SH-SY5Y (cell line): ENCODE measurements around the gene WIPF1.

Experiments
- GATA2 ChIP-seq: IDR thresholded peaks from 2 replicates; pipeline ENCODE4 v1.6.1; 2011; ENCODE audit warnings: mild to moderate bottlenecking, low read depth, low read length
- GATA3 ChIP-seq: IDR thresholded peaks from 2 replicates; pipeline ENCODE4 v1.6.1; 2011; ENCODE audit warnings: low read depth, mild to moderate bottlenecking, low read length, moderate library complexity

The WIPF1 gene

GRCh38 chr2:174595116-174595809 lies 2.3 kb downstream of the WIPF1 start:
- TF ChIP-seq GATA2 (no peak), GATA3 (no peak)

GRCh38 chr2:174594456-174594855 lies 3.1 kb downstream of the WIPF1 start:
- TF ChIP-seq GATA2: no peak
- no peak for TF ChIP-seq GATA3

- TF ChIP-seq GATA2 (no peak), GATA3 (no peak)
Measured at GRCh38 chr2:174593574-174594203, 3.9 kb downstream of the WIPF1 start.

GRCh38 chr2:174593041-174593440 lies 4.6 kb downstream of the WIPF1 start:
- no peak for TF ChIP-seq GATA2
- TF ChIP-seq GATA3: no peak

DNA sequence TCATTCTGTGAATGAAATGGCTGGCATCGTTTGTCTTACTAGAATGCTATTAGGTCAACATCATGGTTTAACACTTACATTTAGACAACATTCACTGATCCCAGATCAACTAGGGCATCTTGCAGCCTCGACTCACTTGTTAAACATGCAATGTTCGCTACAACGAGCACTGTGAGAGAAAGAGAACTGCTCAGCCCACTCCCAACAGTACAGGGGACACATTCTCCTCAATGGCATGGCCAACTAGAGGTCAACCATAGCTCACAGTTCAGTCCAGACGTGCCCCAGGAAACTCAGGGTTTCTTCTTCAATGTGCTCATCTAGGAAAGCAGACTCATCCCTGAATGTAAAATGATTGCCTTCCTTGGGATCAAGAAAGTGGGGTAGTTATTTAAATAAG lies 5.9 kb downstream of the WIPF1 start:
- TF ChIP-seq GATA3: no peak
- TF ChIP-seq GATA2: no peak

DNA sequence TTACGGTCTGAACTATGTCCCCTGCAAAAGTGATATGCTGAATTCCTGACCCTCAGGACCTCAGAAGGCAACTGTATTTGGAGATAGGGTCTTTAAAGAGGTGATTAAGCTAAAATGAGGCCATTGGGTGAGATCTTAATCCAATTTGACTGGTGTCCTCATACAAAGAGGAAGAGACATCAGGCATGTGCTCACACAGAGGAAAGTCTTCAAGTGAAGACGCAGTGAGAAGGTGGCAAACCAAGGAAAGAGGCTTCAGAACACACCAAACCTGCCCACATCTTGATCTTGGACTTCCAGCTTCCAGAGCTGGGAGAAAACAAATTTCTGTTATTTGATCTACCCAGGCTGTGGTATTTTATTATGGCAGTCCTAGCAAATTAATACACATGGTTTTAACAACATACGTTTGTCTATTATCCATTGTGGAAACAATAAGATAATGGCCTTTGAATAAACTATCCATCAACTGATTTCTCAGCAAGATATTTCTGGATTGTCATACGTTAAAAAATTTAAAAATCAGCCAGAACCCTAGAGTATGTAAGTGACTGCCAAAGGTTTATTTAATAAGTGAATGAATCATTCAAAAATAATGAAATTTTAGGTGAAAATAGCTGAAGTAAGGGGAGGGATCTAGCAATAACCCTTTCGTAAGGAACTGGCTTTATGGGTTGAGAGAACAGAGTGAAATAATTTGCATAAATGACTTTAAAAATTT lies 6.5 kb downstream of the WIPF1 start:
- TF ChIP-seq GATA3 (no peak), GATA2 (no peak)

- TF ChIP-seq GATA3: no peak
- TF ChIP-seq GATA2: no peak
Measured at GRCh38 chr2:174590346-174590745, 7.3 kb downstream of the WIPF1 start.

DNA sequence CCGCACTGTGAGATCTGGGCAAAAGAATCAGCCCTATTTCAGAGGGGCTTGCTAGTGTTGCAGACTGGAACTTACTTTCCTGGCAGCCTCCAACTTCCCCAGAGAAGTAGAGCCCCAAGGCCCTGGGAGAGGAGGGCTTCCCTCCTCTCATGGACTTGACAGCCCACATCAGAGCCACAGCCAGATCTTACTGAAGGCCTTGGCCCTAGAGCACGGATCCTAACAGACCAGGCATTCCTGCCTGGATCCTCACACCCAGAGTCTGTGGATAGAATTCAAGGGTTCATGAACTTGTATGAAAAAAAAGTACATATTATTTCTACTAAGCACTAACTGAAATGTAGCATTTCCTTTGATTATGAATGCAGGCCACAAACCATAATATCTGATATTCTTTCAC lies 8.3 kb downstream of the WIPF1 start:
- TF ChIP-seq GATA3 (no peak), GATA2 (no peak)

DNA sequence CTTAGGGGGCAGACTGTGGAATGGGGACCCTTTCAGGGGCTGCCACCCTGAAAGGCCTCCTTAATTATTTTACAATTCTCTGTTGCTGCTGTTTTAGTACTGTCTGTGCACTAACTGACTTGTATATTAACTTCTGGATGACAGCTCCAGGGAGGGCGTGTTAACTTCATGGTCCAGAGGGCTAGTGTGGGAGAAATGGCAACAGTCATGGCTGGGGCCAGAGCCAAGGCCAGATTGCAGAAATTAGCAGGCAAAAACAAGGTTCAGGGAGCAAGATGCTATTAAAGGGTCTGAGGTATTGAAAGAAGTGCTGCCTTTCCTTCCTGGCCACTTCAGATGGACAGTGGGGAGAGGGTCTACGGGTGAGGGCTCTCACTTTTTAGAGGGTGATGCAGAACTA lies 9.1 kb downstream of the WIPF1 start:
- no peak for TF ChIP-seq GATA2
- TF ChIP-seq GATA3: no peak

DNA sequence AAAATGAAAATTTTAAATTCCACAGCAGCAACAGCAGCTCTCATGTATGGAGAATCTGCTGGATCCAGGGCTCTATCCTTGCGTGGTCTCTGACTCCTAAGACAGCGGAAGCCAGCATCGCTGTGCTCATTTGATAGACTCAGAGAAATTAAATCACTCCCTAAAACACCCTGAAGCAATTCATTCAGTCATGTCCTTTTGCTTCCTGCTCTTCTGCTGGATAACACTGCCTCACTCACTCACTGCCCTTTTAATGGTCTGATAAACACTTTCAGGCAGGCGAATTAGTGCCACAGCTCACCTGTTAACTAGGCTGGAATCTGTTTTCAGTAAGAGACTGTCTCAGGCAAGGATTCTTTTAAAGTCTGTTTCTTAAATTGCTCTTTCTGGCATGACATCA lies 10.0 kb downstream of the WIPF1 start:
- TF ChIP-seq GATA3 (no peak), GATA2 (peak; percentile 15; the same call in 1 of the 2 replicates)

DNA sequence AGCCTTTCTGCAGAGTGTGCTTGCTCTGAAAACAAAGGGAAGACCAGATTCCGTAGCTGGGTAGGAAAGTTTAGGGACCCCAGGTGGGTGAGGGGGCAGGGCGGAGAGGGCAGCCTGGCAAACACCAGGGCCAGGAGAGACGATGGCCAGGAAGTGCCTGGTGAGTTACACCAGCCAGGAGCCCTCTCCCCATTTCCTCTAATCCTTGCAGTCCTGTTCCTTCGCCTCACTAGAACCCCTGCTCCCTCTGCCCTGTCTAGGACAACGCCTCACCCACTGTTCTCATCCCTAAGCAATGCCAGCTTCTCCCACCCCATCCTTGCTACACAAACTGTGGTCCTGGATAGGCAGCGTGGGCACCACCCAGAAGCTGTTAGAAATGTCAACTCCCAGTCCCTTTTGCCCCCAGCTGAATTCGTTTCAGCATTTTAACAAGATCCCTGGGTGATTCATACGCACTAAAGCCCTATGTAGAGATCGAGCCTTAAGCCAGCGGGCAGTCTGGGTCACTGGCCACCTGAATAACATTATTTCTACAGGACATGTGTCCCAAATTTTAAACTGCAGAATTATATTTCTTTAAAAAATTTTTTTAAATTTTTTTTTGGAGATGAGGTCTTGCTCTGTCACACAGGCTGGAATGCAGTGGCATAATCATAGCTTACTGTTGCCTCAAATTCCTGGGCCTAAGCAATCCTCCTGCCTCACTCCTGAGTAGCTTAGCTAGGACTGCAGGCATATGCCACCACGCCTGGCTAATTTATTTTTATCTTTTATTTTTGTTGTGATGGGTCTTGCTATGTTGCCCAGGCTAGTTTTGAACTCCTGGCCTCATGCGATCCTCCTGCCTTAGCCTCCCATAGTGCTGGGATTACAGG lies 10.9 kb downstream of the WIPF1 start:
- TF ChIP-seq GATA2 (no peak), GATA3 (no peak)

- no peak for TF ChIP-seq GATA2
- TF ChIP-seq GATA3: no peak
Measured at GRCh38 chr2:174585657-174586252, 11.8 kb downstream of the WIPF1 start.

DNA sequence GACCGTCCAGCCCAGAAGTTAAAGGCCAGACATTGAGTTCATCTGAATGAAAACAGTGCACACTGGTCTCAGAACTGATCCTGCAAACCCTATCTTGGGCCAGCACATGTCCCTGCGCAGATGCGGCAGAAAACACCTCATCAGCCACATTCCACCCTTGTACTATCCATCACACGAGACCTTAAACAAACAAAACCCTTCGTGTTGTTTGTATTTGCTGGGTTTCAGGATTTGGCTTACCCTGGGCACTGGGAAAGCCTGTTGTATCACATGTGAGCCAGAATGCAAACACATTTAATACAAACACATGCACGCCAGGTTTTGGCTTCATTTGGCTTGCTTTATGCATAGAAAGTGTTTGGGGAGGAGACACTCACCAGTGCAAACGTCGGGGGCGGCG lies 12.5 kb downstream of the WIPF1 start:
- no peak for TF ChIP-seq GATA2

GRCh38 chr2:174581491-174581890 lies 16.1 kb downstream of the WIPF1 start:
- no peak for TF ChIP-seq GATA3
- no peak for TF ChIP-seq GATA2
